Activated CD8-positive, alpha-beta memory T cell treated with anti-CD3 and anti-CD28 coated beads for 4 hours (primary cell): Measurements from ENCODE around the gene ETV2.
A peak's percentile ranks its signal among the peaks of the same experiment; 100 is the strongest.
"Not testable (repeated sequence)": the region's sequence is repeated elsewhere in the genome, so short reads cannot be mapped to it uniquely, and the experiment has no call there.

Experiments used
- DNase-seq, 2 donors: peaks; one replicate each; pipeline ENCODE4 v3.0.0-alpha.2; 2020; ENCODE audit warnings: low read depth in 2 of 2

The ETV2 gene

GRCh38 chr19:35628264-35628564 is 13.3 kb upstream of the ETV2 start:
- DNase-seq = no peak

GRCh38 chr19:35628565-35629331 is 12.8 kb upstream of the ETV2 start, which contains the start of gene RBM42:
Gene RBM42 (plus strand): TSS chr19:35629036. CDS start chr19:35629154, 118 bp downstream.
- peak; percentile 94 to 96 for DNase-seq

- DNase-seq = no peak
Observed at GRCh38 chr19:35629332-35629633, 12.3 kb upstream of the ETV2 start.

GRCh38 chr19:35633727-35634440 is 7.7 kb upstream of the ETV2 start:
- DNase-seq = no peak

GRCh38 chr19:35636651-35637050 is 4.9 kb upstream of the ETV2 start:
- no peak for DNase-seq

- DNase-seq = no peak
Observed at GRCh38 chr19:35637165-35637564, 4.4 kb upstream of the ETV2 start.

GRCh38 chr19:35639321-35639639 is 2.3 kb upstream of the ETV2 start:
- no peak for DNase-seq

- no peak for DNase-seq
Observed at GRCh38 chr19:35639863-35640262, 1.7 kb upstream of the ETV2 start.

GRCh38 chr19:35642312-35642711 is 767 bp downstream of the ETV2 start:
- DNase-seq = no peak

GRCh38 chr19:35642798-35643254 is 1.3 kb downstream of the ETV2 start:
- no peak for DNase-seq

- DNase-seq = peak; percentile 48 to 57
Observed at GRCh38 chr19:35643255-35644205, 2.0 kb downstream of the ETV2 start.

GRCh38 chr19:35644206-35644986 is 2.9 kb downstream of the ETV2 start:
- DNase-seq = peak; percentile 85 to 91

GRCh38 chr19:35644987-35645679 is 3.6 kb downstream of the ETV2 start:
- DNase-seq = peak; percentile 45 to 56

GRCh38 chr19:35645680-35646511 is 4.4 kb downstream of the ETV2 start:
- DNase-seq = no peak

GRCh38 chr19:35648017-35648961 is 6.7 kb downstream of the ETV2 start, which contains the start of gene COX6B1:
Gene COX6B1 (plus strand): TSS chr19:35648323. CDS start chr19:35651244, 2,921 bp downstream.
- DNase-seq = peak; percentile 83 to 90

GRCh38 chr19:35650581-35650980 is 9.0 kb downstream of the ETV2 start:
- no peak for DNase-seq

GRCh38 chr19:35654828-35655227 is 13.3 kb downstream of the ETV2 start:
- DNase-seq = not testable (repeated sequence)

- no peak for DNase-seq
Observed at GRCh38 chr19:35655600-35655999, 14.1 kb downstream of the ETV2 start.

- no peak for DNase-seq
Observed at GRCh38 chr19:35656700-35657099, 15.2 kb downstream of the ETV2 start.
